Middle frontal gyrus (tissue), 1 donor: ENCODE results near the gene C16orf96.
A peak's percentile ranks its signal among the peaks of the same experiment; 100 is the strongest.

Source experiments
- DNase-seq: peaks from one replicate; pipeline ENCODE4 v3.0.0-alpha.2; 2015; ENCODE audit warnings: low spot score; ENCODE audit errors: extremely low spot score

The C16orf96 gene

GRCh38 chr16:4616047-4616811 lies 60.1 kb downstream of the C16orf96 start:
- DNase-seq = peak; percentile 100

GRCh38 chr16:4617880-4618279 lies 61.7 kb downstream of the C16orf96 start:
- DNase-seq = no peak

GRCh38 chr16:4618645-4619418 lies 62.7 kb downstream of the C16orf96 start:
- no peak for DNase-seq

- DNase-seq = no peak
Observed at GRCh38 chr16:4623593-4623992, 67.5 kb downstream of the C16orf96 start.

- DNase-seq = peak; percentile 91
Observed at GRCh38 chr16:4624015-4624826, 68.1 kb downstream of the C16orf96 start, which contains the start of gene MGRN1. MGRN1 (plus strand) TSS chr16:4624826; CDS start chr16:4624961, 135 bp downstream.

GRCh38 chr16:4624827-4625559 lies 68.9 kb downstream of the C16orf96 start:
- DNase-seq = no peak

- no peak for DNase-seq
Observed at GRCh38 chr16:4625560-4626159, 69.5 kb downstream of the C16orf96 start.

- no peak for DNase-seq
Observed at GRCh38 chr16:4626396-4626795, 70.3 kb downstream of the C16orf96 start.

- no peak for DNase-seq
Observed at GRCh38 chr16:4628283-4628682, 72.1 kb downstream of the C16orf96 start.

- DNase-seq = no peak
Observed at GRCh38 chr16:4631444-4631843, 75.3 kb downstream of the C16orf96 start.

GRCh38 chr16:4633910-4634635 lies 77.9 kb downstream of the C16orf96 start:
- no peak for DNase-seq

- DNase-seq = no peak
Observed at GRCh38 chr16:4634768-4635167, 78.6 kb downstream of the C16orf96 start.

- DNase-seq = no peak
Observed at GRCh38 chr16:4636196-4636595, 80.1 kb downstream of the C16orf96 start.

GRCh38 chr16:4637501-4638166 lies 81.5 kb downstream of the C16orf96 start:
- DNase-seq = no peak

- DNase-seq = no peak
Observed at GRCh38 chr16:4639899-4640509, 83.9 kb downstream of the C16orf96 start.

- DNase-seq = no peak
Observed at GRCh38 chr16:4640572-4641305, 84.6 kb downstream of the C16orf96 start.

- no peak for DNase-seq
Observed at GRCh38 chr16:4641306-4641687, 85.2 kb downstream of the C16orf96 start.

- no peak for DNase-seq
Observed at GRCh38 chr16:4641895-4642294, 85.8 kb downstream of the C16orf96 start.
